Thymus (tissue), 11 donors: ENCODE measurements around the gene THAP3. TPM values are rescaled to one million over a fixed set of nuclear protein-coding genes. Genes with fewer than 3 reads are reported as not detected.

ENCODE experiments used
- DNase-seq, 9 donors: peaks; one replicate each; pipeline ENCODE4 v3.0.0-alpha.2; 2013; ENCODE audit warnings: low spot score in 9 of 9, low read depth in 6 of 9, missing footprints in 1 of 9
- H3K27ac ChIP-seq, 2 donors: one replicate each; pipeline ENCODE4 v1.5.1; 2013; ENCODE audit warnings: control low read depth in 1 of 2, low read depth in 1 of 2, low read length in 1 of 2, mild to moderate bottlenecking in 1 of 2, moderate library complexity in 1 of 2
- H3K27me3 ChIP-seq, 2 donors: one replicate each; pipeline ENCODE4 v1.5.1; 2013; ENCODE audit warnings: low read length in 1 of 2; ENCODE audit not compliant: control insufficient read depth in 2 of 2, insufficient read depth in 1 of 2
- H3K36me3 ChIP-seq, 2 donors: one replicate each; pipeline ENCODE4 v1.5.1; 2013; ENCODE audit warnings: low read length in 1 of 2, mild to moderate bottlenecking in 1 of 2, moderate library complexity in 1 of 2; ENCODE audit not compliant: control insufficient read depth in 2 of 2, insufficient read depth in 2 of 2
- H3K4me1 ChIP-seq, 2 donors: one replicate each; pipeline ENCODE4 v1.5.1; 2013; ENCODE audit warnings: low read length in 2 of 2; ENCODE audit not compliant: control insufficient read depth in 2 of 2, insufficient read depth in 2 of 2
- H3K4me3 ChIP-seq, 2 donors: one replicate each; pipeline ENCODE4 v1.5.1; 2013; ENCODE audit warnings: low read length in 2 of 2, control low read depth in 1 of 2, mild to moderate bottlenecking in 1 of 2
- H3K9me3 ChIP-seq, 2 donors: one replicate each; pipeline ENCODE4 v1.5.1; 2013; ENCODE audit warnings: low read length in 1 of 2, mild to moderate bottlenecking in 1 of 2; ENCODE audit not compliant: control insufficient read depth in 2 of 2, insufficient read depth in 1 of 2
- WGBS: extraction: QIAGEN DNeasy Blood & Tissue Kit; methylation state at CpG from one replicate; pipeline ENCODE4 v1.1.7; 2013; 5-methylcytosine and 5-hydroxymethylcytosine counted together
- polyA plus RNA-seq: library from polyadenylated mRNA; stranded (reverse); fragments of 200-250 nt; gene quantifications from one replicate; pipeline ENCODE4 v1.2.3, GENCODE V29; 2013
- total RNA-seq: library from RNA; stranded (reverse); fragments of 120-200 nt; gene quantifications from one replicate; pipeline ENCODE4 v1.2.4, GENCODE V29; 2013
- donor health status: healthy.

Gene THAP3
- total and polyA plus RNA-seq, 2 donors = 17.6 to 22.2 TPM

- no peak for DNase-seq
- 96% methylated on average over 4 of the region's 4 CpGs for WGBS
- no peak overlapping the region for H3K27ac ChIP-seq
Measured at GRCh38 chr1:6619045-6619444, 5.6 kb upstream of the THAP3 start.

DNA sequence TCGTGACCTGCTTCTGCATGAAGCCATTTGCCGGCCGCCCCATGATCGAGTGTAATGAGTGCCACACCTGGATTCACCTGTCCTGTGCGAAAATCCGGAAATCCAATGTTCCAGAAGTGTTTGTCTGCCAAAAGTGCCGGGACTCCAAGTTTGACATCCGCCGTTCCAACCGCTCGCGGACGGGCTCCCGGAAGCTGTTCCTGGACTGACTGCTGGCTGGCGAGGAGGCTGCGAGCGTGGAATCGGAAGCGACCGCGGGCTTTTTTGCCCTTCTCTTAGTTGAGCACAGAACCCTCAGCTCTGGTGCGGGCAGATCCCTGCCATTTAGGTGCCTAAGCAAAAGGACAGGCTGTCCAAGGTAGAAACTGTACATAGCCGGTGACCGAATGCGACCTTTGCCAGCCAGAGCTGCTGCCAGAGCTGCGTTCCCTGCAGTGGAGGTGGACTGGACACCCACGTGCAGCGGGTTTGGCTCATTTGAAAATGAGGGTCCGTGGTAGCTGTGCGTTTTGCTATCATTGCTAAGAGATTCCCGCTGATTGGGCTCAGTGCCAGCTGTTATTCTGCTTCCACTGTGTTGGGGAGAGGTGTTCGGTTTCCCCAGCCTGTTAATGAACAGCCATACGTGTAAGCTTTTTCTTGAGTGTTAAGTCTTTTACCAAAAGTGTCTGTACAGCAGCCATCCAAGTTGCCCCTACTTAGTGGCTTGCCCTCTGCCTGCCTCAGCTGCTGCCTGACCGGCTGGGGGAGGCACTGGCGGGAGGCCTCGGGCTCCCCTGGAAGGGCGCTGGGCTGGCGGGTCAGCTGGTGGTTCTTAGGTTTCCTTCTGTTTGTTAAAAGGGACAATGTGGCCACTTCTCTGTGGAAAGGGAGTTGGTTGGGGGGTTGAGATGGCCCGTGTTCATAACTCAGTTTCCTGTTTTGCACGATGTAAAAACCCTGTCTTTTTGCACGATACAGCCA lies 3.0 kb upstream of the THAP3 start:
- Histone ChIP-seq H3K36me3 (peaks cover 33 to 53% of the 10 kb centered on the region in 2 donors), H3K9me3 (peaks cover 0 to 3% of the 10 kb centered on the region in 2 donors), H3K4me1 (peaks cover 10 to 13% of the 10 kb centered on the region in 2 donors), H3K4me3 (no peak overlapping the region), H3K27me3 (no peaks in the 10 kb centered on the region), H3K27ac (no peak overlapping the region)
- DNase-seq = no peak
- 94% methylated on average over 41 of the region's 41 CpGs for WGBS

More at GRCh38 chr1:6619045-6619444, 5.6 kb upstream of the THAP3 start:
- Histone ChIP-seq H3K4me3 (no peak overlapping the region), H3K9me3 (peaks cover 0 to 3% of the 10 kb centered on the region in 2 donors), H3K36me3 (peaks cover 33 to 53% of the 10 kb centered on the region in 2 donors), H3K4me1 (peaks cover 0 to 7% of the 10 kb centered on the region in 2 donors), H3K27me3 (peaks cover 0 to 9% of the 10 kb centered on the region in 2 donors)

GRCh38 chr1:6622396-6623152 lies 2.1 kb upstream of the THAP3 start:
- Histone ChIP-seq H3K4me1 (peaks cover 10 to 13% of the 10 kb centered on the region in 2 donors), H3K9me3 (peaks cover 0 to 3% of the 10 kb centered on the region in 2 donors), H3K4me3 (no peak overlapping the region), H3K36me3 (peaks cover 33 to 55% of the 10 kb centered on the region in 2 donors), H3K27ac (no peak overlapping the region), H3K27me3 (no peaks in the 10 kb centered on the region)
- no peak for DNase-seq
- WGBS = 96% methylated on average over 10 of the region's 10 CpGs

DNA sequence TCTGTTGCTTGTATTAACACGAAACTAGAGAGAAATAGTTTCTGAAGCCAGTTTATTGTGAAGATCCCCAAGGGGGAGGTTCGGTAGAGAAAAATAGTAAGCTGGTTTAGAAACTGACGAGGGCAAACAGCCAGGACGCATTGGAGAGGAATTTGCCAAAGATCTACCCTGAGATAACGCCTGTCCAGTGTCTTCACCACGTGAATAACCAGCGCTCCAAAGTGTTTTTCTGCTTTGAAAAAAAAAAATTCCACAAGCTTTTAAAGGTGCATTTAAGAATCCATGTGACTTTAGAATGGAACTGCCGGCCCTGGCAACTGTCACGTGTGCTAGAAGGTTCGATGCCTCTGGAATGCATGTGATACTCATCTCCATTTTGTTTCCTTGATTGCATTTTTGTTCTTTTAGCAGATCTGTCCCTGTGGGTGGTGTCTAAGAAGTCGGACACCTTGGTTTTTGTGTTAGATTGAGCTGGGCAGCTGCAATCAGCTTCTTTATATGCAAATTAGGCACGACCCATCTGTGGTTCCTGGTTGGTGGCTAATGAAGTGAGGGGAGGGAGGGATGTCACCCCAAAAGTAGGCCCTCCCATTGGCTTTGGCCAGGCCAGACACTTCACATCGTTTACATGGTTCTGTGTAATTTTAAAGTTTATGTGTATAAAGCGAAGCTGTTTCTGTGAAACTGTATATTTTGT lies 1.3 kb upstream of the THAP3 start:
- WGBS = 94% methylated on average over 14 of the region's 14 CpGs
- H3K27ac ChIP-seq = no peak overlapping the region
- H3K4me3 ChIP-seq = no peak overlapping the region
- peaks cover 10 to 13% of the 10 kb centered on the region in 2 donors for H3K4me1 ChIP-seq
- DNase-seq = no peak
- no peaks in the 10 kb centered on the region for H3K27me3 ChIP-seq
- H3K9me3 ChIP-seq = peaks cover 0 to 3% of the 10 kb centered on the region in 2 donors
- H3K36me3 ChIP-seq = peaks cover 32 to 57% of the 10 kb centered on the region in 2 donors

GRCh38 chr1:6625584-6626149 lies 999 bp downstream of the THAP3 start:
- Histone ChIP-seq H3K4me1 (peaks cover 10 to 13% of the 10 kb centered on the region in 2 donors), H3K9me3 (peaks cover 0 to 3% of the 10 kb centered on the region in 2 donors), H3K4me3 (peak overlapping the region; percentile 69 to 87), H3K27me3 (no peaks in the 10 kb centered on the region), H3K36me3 (peaks cover 30 to 60% of the 10 kb centered on the region in 2 donors), H3K27ac (peak overlapping the region in 1 of 2 donors; percentile 62)
- no peak for DNase-seq
- 15% methylated on average over 31 of the region's 32 CpGs for WGBS

- Histone ChIP-seq H3K36me3 (peaks cover 22 to 55% of the 10 kb centered on the region in 2 donors), H3K4me1 (peaks cover 10 to 13% of the 10 kb centered on the region in 2 donors)
Measured at GRCh38 chr1:6627031-6627430, 2.4 kb downstream of the THAP3 start.

DNA sequence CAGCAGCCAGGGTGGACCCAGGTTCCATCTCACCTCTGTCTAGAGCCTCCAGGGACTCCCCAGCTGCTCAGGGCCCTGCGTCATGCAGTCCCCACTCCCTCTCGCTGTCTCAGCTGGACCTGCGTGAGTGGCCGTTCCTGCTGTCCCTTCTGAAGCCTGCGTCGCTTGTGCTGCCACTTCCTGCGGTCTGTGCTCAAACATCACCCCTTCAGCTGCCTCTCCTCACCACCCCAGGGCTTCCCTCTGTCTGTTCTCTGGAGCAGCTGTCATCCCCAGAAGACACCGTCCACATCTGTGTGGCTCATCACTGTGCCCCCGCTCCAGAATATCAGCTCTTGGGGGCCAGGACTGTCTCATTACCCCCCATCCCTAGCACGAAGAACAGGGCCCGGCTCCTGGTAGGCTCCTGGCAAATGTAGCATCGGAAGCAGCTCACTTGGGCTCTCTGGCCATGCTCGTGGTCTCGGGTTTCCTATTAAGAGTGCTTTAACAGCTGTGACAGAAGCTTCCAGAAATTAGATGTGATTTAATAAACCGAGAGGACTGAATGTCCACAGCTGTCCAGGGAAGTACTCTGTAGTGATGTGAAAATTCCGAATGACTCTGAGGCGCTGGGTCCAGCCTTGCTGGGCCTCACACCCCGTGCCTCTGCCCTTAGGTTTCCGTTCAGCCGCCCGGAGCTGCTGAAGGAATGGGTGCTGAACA lies 3.3 kb downstream of the THAP3 start:
- Histone ChIP-seq H3K9me3 (no peaks in the 10 kb centered on the region), H3K4me3 (no peak overlapping the region), H3K27ac (no peak overlapping the region), H3K27me3 (no peaks in the 10 kb centered on the region), H3K36me3 (peaks cover 22 to 55% of the 10 kb centered on the region in 2 donors), H3K4me1 (peaks cover 10 to 13% of the 10 kb centered on the region in 2 donors)
- DNase-seq = no peak
- 93% methylated on average over 21 of the region's 21 CpGs for WGBS

More at GRCh38 chr1:6627031-6627430, 2.4 kb downstream of the THAP3 start:
- no peaks in the 10 kb centered on the region for H3K27me3 ChIP-seq
- H3K27ac ChIP-seq = no peak overlapping the region
- DNase-seq = no peak
- 95% methylated on average over 9 of the region's 9 CpGs for WGBS
- no peak overlapping the region for H3K4me3 ChIP-seq
- no peaks in the 10 kb centered on the region for H3K9me3 ChIP-seq

DNA sequence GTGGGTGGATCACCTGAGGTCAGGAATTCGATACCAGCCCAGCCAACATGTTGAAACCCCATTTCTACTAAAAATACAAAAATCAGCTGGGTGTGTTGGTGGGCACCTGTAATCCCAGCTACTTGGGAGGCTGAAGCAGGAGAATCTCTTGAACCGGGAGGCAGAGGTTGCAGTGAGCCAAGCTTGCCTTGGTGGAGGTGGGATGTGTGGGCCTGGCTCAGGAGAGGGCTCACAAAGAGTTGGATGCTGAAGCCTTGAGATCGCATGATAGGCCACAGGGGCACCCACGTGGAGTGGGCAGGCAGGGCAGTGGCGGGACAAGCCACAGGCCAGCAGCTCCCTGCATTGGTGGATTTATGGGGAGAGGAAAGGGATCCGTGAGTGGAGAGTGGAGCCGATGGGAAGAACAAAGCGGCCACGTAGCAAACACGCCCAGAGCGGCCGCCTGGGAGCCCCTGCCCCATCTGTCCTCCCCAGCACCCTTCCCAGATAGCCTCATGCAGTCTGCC lies 4.4 kb downstream of the THAP3 start:
- Histone ChIP-seq H3K27ac (no peak overlapping the region), H3K9me3 (no peaks in the 10 kb centered on the region), H3K4me3 (no peak overlapping the region), H3K4me1 (peaks cover 10 to 13% of the 10 kb centered on the region in 2 donors), H3K36me3 (peaks cover 28 to 62% of the 10 kb centered on the region in 2 donors), H3K27me3 (no peaks in the 10 kb centered on the region)
- DNase-seq = no peak
- WGBS = 97% methylated on average over 12 of the region's 12 CpGs
